Fibroblast of upper back skin (primary cell): ENCODE results near the gene CTSW.

ENCODE experiments used
- DNase-seq: peaks from one replicate; pipeline ENCODE4 v3.0.0-alpha.2; 2013

CTSW gene

DNA sequence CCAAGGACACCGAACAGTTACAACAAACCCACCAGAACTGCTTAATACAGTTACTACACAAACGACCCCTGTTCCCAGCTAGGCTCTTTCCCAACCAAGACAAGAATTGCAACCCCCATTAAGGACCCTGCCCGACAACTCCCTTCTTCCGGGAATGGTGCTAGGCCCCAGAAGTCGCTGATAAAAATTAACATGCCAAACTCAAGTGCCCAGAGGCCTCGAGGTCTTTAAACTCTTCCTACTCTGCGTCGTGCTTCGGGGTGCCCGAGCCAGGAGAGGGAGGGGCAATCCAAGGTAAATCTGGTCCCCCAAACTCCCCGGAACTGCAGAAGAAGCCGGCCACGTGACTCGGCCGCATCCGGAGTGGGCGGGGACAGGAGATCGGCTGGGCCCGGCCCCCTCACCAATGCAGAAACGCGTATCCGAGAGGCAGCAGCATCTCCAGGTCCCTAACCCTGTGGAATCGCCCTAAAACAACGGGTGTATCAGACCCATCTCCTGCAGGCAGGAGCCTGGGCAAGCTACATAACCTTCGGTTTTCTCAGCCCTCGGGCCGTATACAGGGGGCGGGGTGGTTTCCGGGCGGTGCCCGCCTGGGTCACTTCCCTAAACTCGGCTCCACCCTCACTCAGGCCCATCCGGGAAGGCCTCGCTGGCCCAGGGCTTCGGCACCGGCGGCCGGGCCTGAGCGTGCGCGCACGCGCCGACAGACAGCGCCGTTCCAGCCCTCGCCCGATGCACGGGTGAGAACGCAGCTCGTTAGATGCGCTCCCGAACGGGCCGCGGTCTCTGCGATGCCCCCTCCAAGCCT is 22.7 kb upstream of the CTSW start:
- DNase-seq, result no peak

DNA sequence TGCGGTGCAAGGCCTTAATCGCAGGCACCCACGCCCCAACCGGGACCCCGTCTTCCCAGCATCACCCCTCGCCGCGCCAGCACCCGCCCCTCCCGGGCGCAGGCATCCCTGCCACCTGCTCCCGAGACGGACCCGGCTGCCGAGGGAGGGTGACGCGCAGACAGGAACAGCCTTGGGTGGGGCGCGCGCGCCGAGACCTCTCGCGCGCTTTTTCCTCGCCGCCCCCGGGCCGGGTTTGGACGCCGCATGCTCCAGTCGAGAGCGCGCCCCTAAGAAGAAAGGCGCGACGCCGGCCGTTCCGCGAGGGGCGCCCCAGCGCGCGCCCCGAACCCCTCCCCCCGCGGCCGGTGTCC is 22.2 kb upstream of the CTSW start:
- DNase-seq, result no peak

DNA sequence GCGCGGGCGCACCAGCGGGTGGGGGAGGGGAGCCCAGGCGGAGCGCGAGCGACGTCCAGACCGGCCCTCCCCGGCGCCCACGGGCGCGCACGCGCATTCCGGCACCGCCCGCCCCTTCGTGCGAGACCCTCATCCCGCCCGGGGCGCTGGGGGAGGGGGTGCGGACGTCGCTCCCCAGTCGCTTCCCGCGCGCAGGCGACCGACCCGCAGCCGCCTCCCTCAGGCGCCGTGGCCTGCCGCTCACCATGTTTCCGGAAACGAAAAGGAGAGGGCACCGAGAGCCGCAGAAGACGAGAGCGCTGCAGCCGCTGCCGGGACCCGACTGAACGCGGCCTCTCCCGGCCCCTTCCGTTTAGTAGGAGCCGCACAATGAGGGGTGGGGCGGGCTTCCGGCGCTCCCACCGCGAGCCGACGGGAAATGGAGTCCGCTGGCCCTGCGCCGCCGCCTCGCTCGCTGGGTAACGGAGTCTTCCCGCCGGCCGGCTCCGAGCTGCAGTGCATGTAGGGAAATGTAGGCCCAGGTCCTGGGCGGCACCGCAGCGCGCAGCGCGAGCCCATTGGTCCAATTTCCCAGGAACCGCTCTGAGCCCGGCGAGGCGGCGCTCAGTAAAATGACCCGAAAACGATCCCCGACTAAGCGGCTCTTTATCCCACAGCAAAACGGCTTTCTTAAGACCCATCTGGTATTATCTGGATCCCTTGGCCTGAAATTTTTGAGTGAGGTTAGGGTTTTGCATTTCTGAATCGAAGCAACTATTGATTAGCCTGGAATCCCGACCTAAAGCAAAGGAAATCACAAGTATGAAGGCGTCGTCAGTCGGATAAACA is 21.6 kb upstream of the CTSW start, which contains the start of gene CFL1:
Gene CFL1, minus strand, starts transcription at position 328 of the 828 bp plus-strand sequence. Its CDS starts 81 bp downstream, at position 247.
- DNase-seq, result peak; percentile 98

DNA sequence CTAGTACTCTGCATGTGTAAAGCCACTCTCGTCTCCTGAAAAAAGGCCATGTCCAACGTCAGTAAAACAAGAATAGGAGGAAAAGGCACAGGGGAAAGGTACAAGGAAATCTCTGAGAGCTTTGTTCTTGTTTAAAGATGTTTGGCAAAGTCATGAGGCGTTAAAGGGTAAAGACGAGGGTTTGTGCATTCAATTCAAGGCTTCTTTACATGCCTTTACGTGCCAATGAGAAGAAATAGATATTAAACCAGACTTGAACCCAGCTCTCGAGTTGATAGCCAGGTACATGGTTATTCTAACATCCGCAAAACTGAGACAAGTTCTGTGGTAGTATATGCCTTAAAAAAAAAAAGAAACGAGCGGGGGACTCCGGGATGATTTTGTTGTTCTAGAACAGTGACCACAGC is 21.0 kb upstream of the CTSW start:
- no peak for DNase-seq

DNA sequence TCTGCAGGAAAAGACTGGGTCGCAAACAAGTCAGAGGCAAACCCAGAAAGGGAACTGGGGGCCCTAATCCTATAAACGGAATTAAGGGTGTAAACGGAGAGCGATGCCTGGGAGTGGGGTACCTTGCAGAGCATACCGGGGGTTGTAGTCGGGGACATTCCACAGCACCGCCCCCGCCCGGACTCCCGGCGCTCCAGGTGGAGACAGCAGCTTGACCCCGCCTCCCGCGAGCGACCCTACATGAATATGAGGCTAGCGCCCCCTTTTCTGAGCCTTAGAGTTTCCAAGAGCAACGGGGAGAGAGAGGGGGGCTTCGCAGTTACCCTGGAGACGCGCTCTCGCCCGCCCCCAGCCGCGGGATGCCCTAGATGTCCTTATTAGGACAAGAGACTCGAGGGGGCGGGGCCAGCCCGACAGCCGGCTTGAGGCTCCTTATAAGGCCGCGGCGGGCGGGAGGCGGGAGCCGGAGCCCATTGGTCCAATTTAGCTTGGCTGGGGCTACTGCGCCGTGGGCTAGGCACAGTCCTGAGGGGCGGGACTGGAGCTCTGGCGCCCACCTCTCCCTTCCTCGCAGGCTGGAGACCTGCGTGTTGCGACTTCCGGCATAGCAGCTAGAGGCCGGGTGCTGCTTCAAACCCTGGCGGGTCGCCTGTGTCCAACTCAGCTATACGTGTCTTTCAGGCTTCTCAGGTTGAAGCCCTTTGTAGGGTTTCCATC is 20.4 kb upstream of the CTSW start:
- DNase-seq, result peak; percentile 100

DNA sequence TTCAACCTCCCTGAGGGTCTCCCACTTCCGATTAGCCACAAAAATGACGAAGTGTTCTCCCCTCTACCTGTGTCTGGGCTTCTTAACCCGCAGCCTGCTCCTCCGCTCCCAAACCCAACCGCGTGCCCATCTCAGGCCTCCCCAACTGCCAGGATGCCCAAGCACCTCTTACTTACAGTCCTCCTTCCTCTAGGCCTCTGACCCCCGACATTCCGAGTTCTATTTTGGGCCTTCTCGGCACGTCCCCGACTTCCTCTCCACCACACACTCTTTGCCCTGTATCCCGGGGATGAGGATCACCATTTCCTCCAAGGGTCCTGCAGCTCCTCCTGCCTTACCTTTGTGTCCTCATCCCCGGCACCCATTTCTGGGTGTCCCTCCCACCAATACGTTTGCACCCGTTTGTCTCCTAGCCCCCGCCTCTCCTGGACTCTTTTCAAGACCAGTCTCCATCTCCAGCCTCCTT is 19.8 kb upstream of the CTSW start:
- no peak for DNase-seq

DNA sequence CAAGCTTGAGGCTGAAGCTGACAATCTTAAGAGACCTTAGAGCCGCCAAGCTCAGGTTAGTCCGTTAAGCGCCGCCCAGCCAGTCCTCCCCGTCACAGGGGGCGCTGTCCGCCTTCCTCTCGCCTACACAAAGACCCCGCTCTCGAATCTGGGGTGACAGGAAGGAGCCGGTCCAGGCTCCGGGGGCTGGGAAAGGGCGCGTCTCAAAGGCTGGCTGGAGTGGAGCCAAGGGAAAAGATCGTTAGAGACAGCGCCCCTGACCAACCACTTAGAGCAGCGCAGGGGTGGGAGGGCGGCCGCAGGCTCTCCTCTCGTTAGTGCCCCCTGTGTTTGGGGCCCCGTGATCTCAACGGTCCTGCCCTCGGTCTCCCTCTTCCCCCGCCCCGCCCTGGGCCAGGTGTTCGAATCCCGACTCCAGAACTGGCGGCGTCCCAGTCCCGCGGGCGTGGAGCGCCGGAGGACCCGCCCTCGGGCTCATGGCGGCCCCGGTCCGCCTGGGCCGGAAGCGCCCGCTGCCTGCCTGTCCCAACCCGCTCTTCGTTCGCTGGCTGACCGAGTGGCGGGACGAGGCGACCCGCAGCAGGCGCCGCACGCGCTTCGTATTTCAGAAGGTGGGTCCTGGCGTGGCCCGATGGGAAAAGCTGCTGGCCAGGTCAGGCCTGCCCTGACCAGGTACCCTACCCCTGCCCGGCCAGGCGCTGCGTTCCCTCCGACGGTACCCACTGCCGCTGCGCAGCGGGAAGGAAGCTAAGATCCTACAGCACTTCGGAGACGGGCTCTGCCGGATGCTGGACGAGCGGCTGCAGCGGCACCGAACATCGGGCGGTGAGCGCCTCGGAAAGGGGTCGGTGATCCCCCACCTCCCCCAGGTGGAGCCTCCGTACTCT is 19.1 kb upstream of the CTSW start, which contains the start of gene MUS81:
Gene MUS81, plus strand, starts transcription at position 156 of the 887 bp plus-strand sequence. Its CDS starts 321 bp downstream, at position 477.
- peak; percentile 99 for DNase-seq

DNA sequence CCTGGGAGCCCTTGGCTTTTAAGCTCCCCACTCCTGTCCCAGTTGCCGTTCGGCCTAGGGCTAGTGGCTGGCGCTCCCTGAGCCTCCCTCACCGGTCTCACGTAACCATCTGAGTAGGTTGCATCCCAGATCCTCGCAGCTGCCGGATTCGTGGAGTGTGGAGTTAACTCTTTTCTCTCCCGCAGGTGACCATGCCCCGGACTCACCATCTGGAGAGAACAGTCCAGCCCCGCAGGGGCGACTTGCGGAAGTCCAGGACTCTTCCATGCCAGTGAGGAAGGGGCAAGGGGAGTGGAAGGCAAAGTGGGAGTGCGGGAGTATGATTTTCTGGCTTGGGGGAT is 18.5 kb upstream of the CTSW start:
- DNase-seq, result no peak

DNA sequence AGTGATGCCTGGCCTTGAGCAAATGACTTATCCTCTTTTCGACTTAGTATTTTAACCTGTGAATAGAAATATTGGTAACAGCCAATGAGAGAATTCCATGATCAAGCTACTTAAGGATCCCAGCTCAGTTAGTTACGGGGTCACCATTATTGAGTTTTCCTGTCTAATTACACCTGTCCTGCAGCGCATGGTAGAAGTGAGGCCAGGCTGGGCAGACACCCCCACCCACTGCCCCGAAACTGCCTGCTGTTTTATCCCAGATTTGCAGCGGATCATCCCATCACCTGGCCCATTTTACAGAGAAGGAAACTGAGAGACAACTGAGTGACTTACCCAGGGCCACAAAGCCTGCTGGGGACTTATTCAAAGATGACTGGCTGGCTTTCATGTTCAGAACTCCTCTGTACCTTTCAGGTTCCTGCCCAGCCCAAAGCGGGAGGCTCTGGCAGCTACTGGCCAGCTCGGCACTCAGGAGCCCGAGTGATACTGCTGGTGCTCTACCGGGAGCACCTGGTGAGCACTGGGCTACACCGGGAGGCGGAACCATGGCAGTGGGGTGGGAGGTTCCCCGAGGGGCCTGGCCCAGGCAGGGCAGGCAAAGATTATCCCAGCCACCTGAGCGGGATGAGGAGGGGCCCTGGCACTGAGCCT is 18.0 kb upstream of the CTSW start:
- no peak for DNase-seq

DNA sequence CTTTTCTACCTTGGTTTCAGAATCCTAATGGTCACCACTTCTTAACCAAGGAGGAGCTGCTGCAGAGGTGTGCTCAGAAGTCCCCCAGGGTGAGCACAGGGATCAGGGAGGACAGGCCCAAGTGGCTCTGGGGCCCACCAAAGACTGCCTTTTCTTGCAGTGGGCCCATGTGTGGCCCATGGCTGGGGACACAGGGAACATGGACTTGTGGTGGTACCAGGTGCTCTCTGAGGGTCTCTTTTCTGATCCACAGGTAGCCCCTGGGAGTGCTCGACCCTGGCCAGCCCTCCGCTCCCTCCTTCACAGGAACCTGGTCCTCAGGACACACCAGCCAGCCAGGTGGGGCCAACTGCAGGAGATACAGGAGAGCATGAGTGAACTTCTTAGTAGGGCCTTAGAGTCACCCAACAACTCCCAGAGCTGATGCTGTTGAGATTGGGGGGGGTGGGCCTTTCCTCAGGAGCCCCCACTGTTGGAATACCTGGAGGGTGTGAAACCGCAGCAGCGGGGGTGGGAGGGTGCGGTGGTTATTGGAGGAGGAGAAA is 17.4 kb upstream of the CTSW start:
- no peak for DNase-seq

DNA sequence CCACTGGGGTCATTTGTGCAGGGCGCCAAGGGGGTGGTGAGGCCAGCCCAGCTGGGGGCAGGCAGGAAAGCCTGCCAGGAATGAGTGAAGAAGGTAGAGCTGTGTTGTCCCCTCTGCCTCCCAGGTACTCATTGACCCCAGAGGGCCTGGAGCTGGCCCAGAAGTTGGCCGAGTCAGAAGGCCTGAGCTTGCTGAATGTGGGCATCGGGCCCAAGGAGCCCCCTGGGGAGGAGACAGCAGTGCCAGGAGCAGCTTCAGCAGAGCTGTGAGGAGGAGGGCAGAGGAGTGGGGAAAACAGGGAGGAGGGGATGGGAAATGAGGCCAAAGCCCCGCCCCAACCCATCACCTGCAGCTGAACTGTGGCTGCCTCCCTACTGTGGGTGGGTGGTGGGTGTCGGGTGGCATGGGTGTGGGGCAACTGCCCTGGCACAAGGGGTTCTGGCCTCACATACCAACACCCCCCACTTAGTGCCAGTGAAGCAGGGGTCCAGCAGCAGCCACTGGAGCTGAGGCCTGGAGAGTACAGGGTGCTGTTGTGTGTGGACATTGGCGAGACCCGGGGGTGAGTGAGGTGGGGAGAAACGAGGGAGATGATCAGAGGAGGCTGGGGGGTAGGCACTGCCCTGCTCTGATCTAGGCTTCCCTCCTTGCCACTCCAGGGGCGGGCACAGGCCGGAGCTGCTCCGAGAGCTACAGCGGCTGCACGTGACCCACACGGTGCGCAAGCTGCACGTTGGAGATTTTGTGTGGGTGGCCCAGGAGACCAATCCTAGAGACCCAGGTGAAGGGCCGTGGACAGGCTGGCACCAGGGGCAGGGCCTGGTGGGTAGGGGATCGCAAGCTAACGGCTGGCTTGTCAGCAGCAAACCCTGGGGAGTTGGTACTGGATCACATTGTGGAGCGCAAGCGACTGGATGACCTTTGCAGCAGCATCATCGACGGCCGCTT is 16.4 kb upstream of the CTSW start:
- no peak for DNase-seq

DNA sequence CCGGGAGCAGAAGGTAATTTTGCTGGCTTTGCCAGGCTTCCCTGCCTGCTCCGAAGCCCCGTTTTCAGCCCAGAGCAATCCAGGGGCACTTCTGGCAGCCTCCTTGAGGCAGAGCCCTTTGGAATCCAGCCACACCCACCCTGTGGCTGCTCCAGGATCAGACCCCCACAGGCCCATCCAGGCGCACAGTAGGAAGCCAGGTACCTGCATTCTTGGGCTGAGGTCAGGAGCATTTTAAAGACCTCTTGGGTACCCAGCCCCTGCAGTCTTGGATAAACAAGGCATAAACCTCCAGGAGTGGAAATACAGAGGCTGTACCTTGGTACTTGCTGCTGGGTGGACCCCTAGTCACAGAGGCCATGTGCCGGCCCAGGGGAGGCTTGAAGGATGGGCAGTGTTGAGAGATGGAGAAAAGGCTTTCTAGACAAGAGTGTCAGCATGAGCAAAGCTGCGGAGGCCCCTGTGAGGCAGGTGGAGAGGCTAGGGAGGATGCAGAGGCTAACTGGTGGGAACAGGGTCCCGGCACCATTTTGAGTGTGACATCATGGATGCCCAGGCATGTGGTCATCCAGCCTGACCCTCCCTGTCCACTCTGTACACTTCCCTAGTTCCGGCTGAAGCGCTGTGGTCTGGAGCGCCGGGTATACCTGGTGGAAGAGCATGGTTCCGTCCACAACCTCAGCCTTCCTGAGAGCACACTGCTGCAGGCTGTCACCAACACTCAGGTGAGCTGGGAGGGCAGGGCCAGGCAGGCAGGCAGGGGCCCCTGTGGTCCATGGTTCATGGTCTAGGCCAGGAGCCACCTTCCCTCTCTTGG is 15.5 kb upstream of the CTSW start:
- no peak for DNase-seq

DNA sequence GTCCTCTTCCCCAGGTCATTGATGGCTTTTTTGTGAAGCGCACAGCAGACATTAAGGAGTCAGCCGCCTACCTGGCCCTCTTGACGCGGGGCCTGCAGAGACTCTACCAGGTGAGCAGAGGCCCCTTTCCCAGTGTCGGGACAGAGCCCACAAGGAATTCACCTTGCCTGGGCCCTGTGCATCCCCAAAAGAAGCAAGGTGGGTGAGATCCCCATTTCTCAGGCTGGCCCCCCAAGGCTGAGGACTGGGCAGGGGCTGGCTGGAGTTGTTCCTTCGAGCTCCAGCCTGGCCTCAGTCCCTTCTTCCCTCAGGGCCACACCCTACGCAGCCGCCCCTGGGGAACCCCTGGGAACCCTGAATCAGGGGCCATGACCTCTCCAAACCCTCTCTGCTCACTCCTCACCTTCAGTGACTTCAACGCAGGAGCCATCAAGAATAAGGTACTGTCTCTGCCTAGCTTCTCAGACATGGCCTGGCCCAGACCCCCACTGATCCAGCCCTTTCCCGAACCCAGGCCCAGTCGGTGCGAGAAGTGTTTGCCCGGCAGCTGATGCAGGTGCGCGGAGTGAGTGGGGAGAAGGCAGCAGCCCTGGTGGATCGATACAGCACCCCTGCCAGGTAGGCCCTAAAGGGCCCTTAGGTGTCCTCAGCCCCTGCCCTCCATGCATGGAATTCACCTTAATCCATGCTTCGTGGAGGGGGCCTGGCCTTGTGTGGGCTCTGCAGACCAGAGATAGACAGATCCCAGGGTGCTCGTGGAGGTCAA is 14.7 kb upstream of the CTSW start:
- DNase-seq, result no peak

DNA sequence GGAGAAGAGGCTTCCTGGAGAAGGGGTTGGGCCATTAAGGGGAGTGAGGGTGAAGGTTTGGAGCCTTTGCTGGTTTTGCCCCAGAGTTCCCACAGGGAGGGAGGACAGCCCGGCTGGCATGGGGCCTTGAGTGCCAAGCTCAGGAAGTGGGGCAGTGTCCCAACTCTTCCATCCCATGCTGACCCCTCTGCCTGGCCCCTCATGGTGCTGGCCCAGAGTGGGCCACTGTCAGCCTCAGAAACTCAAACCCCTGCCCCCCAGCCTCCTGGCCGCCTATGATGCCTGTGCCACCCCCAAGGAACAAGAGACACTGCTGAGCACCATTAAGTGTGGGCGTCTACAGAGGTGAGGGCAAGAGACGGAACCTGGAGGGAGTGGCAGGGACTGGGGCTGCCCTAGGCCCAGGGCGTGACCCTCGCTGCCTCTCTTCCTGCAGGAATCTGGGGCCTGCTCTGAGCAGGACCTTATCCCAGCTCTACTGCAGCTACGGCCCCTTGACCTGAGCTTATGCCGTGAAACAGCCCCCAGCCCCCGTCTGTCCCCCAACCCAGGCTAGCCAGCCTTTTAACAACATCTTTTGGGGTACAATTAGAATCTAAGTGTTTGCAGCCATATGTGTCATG is 14.0 kb upstream of the CTSW start:
- DNase-seq, result no peak

DNA sequence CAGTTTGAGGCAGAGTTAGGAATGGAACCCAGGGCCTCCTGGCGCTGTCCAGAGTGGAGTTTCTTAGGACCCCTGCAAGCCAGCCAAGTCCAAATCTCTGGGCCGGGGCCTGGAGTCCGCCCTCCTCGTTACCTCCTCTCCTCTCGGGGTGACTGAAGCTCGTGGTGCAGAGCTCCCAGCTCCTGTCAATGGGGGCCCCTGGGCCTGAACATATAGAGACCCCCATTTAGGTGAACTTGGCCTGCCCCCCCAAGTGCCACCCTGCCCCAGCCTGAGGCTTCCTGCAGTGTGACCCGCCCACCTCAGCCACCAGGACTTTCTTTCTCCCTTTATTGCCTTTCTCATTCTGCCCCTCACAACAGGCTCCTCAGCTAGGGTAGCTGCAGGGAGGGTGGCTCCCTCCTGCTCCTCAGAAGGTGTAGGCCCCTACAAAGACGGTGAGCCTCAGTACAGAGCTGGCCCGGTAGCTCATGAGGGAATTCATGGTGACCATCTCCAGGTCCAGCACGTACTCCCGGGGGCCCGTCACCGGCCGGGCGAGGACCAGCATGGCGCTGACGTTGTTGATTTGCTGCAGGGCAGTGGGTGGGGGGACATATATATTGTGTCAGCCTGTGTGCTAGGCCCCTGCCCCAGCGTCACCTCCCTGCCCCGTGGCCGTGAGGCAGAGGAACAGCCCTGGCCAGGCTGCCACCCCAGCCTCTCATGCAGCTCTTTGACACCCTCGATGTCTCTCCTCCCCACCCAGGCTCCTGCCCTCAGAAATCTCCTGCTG is 12.9 kb upstream of the CTSW start:
- no peak for DNase-seq

DNA sequence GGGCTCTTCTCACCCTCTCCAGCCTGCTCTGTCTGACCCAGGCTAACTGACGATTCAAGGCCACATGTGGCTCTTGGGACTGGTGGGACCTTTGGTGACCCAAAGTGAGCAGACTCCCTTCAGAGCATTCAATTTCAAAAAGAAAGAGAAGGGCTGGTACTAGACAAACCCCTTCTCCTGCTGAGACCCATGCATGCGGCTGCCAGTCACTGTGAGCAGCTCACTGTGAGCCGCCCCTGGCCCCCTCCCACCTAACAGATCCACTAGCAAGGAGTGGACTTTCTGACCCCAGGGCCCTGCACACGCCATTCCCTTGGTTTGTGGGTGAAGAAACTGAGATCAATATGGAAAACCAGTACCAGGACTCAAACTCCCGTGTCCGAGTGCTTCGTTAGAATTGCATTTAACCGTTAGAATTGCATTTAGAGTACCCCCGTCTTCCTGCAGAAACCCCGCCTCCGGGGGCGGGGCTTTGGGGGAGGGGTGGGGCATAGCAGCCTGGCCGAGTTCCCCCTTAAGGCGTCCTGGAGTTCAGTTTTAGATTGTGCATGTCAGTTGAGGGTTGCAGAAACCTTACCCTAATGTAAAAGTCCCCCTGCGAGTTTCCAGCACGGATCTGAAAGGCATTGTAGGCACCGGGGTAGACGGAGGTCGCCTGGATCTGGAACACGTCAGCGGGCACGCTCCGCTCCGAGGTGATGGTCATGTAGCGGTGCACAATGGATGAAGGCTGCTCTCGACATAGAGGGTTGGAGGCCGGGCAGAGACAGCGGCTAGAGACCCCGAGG is 12.2 kb upstream of the CTSW start:
- DNase-seq, result no peak
